ENCODE measurements around the gene KRTAP5-3. TPM values are rescaled to one million over a fixed set of nuclear protein-coding genes. Genes with fewer than 3 reads are reported as not detected.

Gene KRTAP5-3
- polyA plus RNA-seq (2013, experiment 1 of 2) = not detected
- not detected for polyA plus RNA-seq (2013, experiment 2 of 2)

- no peak within 1 kb of the TSS for H2BK120ac ChIP-seq (ENCODE audit: low read depth, low read length)
- H3K36me3 ChIP-seq (ENCODE audit: control insufficient read depth, insufficient read depth, low read length) = no peaks in the 10 kb centered on the region
- no CpG with 5 or more reads among the region's 4 CpGs for WGBS (ENCODE audit: extremely low coverage, insufficient coverage, low lambda C conversion rate)
- no peak within 1 kb of the TSS for H2BK5ac ChIP-seq (ENCODE audit: low read length)
- H4K8ac ChIP-seq (ENCODE audit: low read depth, low read length) = no peak within 1 kb of the TSS
- H3K4me3 ChIP-seq (ENCODE audit: low read length) = no peak within 1 kb of the TSS
- H2AK5ac ChIP-seq (ENCODE audit: low read length) = no peak within 1 kb of the TSS
- no peak within 1 kb of the TSS for H3K56ac ChIP-seq (ENCODE audit: low read length)
- H3K79me2 ChIP-seq (ENCODE audit: control insufficient read depth, insufficient read depth, low read length) = no peaks in the 10 kb centered on the region
- no peak within 1 kb of the TSS for H3K4me2 ChIP-seq (ENCODE audit: low read length)
- no peak within 1 kb of the TSS for H4K5ac ChIP-seq (ENCODE audit: low read length)
- H3K79me1 ChIP-seq (ENCODE audit: low read length) = no peaks in the 10 kb centered on the region
- H3K23ac ChIP-seq (ENCODE audit: low read length) = no peak within 1 kb of the TSS
- H2BK15ac ChIP-seq (replicated peaks; ENCODE audit: low read depth) = no peak within 1 kb of the TSS
- H3K18ac ChIP-seq (ENCODE audit: low read length) = no peak within 1 kb of the TSS
- no peaks in the 10 kb centered on the region for H3K4me1 ChIP-seq (ENCODE audit: control insufficient read depth, low read depth, low read length)
- DNase-seq = no peak
- H3K27me3 ChIP-seq (ENCODE audit: insufficient read depth, low read length, poor library complexity) = no peaks in the 10 kb centered on the region
- no peak within 1 kb of the TSS for H3K27ac ChIP-seq (ENCODE audit: low read depth, low read length)
- H3K4ac ChIP-seq (ENCODE audit: low read depth, low read length) = no peak within 1 kb of the TSS
- H3K9ac ChIP-seq (ENCODE audit: low read length) = no peak within 1 kb of the TSS
These were observed at the start of gene KRTAP5-3 for GRCh38 chr11:1608363-1608762. KRTAP5-3 (minus strand) TSS chr11:1608463; CDS start chr11:1608385, 78 bp downstream.

GRCh38 chr11:1656670-1657069 lies 48.4 kb upstream of the KRTAP5-3 start:
- H3K4me2 ChIP-seq (ENCODE audit: low read length) = no peak overlapping the region
- no peak overlapping the region for H3K27ac ChIP-seq (ENCODE audit: low read depth, low read length)
- H2BK5ac ChIP-seq (ENCODE audit: low read length) = no peak overlapping the region
- no peak overlapping the region for H3K9ac ChIP-seq (ENCODE audit: low read length)
- DNase-seq = no peak
- no peak overlapping the region for H4K5ac ChIP-seq (ENCODE audit: low read length)
- no peaks in the 10 kb centered on the region for H3K36me3 ChIP-seq (ENCODE audit: control insufficient read depth, insufficient read depth, low read length)
- no peak overlapping the region for H3K23ac ChIP-seq (ENCODE audit: low read length)
- H3K18ac ChIP-seq (ENCODE audit: low read length) = no peak overlapping the region
- H2BK15ac ChIP-seq (replicated peaks; ENCODE audit: low read depth) = no peak overlapping the region
- H3K56ac ChIP-seq (ENCODE audit: low read length) = no peak overlapping the region
- no peaks in the 10 kb centered on the region for H3K4me1 ChIP-seq (ENCODE audit: control insufficient read depth, low read depth, low read length)
- H3K4me3 ChIP-seq (ENCODE audit: low read length) = no peak overlapping the region
- H2AK5ac ChIP-seq (ENCODE audit: low read length) = no peak overlapping the region
- H2BK120ac ChIP-seq (ENCODE audit: low read depth, low read length) = no peak overlapping the region
- H3K79me1 ChIP-seq (ENCODE audit: low read length) = no peaks in the 10 kb centered on the region
- WGBS (ENCODE audit: extremely low coverage, insufficient coverage, low lambda C conversion rate) = no CpG with 5 or more reads among the region's 7 CpGs
- H3K27me3 ChIP-seq (ENCODE audit: insufficient read depth, low read length, poor library complexity) = no peaks in the 10 kb centered on the region
- no peak overlapping the region for H4K8ac ChIP-seq (ENCODE audit: low read depth, low read length)
- H3K79me2 ChIP-seq (ENCODE audit: control insufficient read depth, insufficient read depth, low read length) = no peaks in the 10 kb centered on the region
- no peak overlapping the region for H3K4ac ChIP-seq (ENCODE audit: low read depth, low read length)

- no CpG with 5 or more reads among the region's 9 CpGs for WGBS (ENCODE audit: extremely low coverage, insufficient coverage, low lambda C conversion rate)
These were observed 47.8 kb upstream of the KRTAP5-3 start for GRCh38 chr11:1656061-1656441.

GRCh38 chr11:1655168-1656060 lies 47.2 kb upstream of the KRTAP5-3 start:
- no peak overlapping the region for H3K4me2 ChIP-seq (ENCODE audit: low read length)
- no peaks in the 10 kb centered on the region for H3K27me3 ChIP-seq (ENCODE audit: insufficient read depth, low read length, poor library complexity)
- no peak overlapping the region for H3K4me3 ChIP-seq (ENCODE audit: low read length)
- H3K36me3 ChIP-seq (ENCODE audit: control insufficient read depth, insufficient read depth, low read length) = no peaks in the 10 kb centered on the region
- H3K23ac ChIP-seq (ENCODE audit: low read length) = no peak overlapping the region
- no peaks in the 10 kb centered on the region for H3K4me1 ChIP-seq (ENCODE audit: control insufficient read depth, low read depth, low read length)
- no peak overlapping the region for H4K8ac ChIP-seq (ENCODE audit: low read depth, low read length)
- H3K9ac ChIP-seq (ENCODE audit: low read length) = no peak overlapping the region
- H3K27ac ChIP-seq (ENCODE audit: low read depth, low read length) = no peak overlapping the region
- H4K5ac ChIP-seq (ENCODE audit: low read length) = no peak overlapping the region
- H3K79me1 ChIP-seq (ENCODE audit: low read length) = no peaks in the 10 kb centered on the region
- H3K18ac ChIP-seq (ENCODE audit: low read length) = no peak overlapping the region
- no peaks in the 10 kb centered on the region for H3K79me2 ChIP-seq (ENCODE audit: control insufficient read depth, insufficient read depth, low read length)
- no peak overlapping the region for H2BK5ac ChIP-seq (ENCODE audit: low read length)
- no peak overlapping the region for H2AK5ac ChIP-seq (ENCODE audit: low read length)
- no peak for DNase-seq
- no peak overlapping the region for H3K4ac ChIP-seq (ENCODE audit: low read depth, low read length)
- H2BK15ac ChIP-seq (replicated peaks; ENCODE audit: low read depth) = no peak overlapping the region
- no peak overlapping the region for H2BK120ac ChIP-seq (ENCODE audit: low read depth, low read length)
- WGBS (ENCODE audit: extremely low coverage, insufficient coverage, low lambda C conversion rate) = no CpG with 5 or more reads among the region's 26 CpGs
- H3K56ac ChIP-seq (ENCODE audit: low read length) = no peak overlapping the region

More at GRCh38 chr11:1656061-1656441, 47.8 kb upstream of the KRTAP5-3 start:
- no peak overlapping the region for H3K56ac ChIP-seq (ENCODE audit: low read length)
- H3K79me1 ChIP-seq (ENCODE audit: low read length) = no peaks in the 10 kb centered on the region
- H3K79me2 ChIP-seq (ENCODE audit: control insufficient read depth, insufficient read depth, low read length) = no peaks in the 10 kb centered on the region
- H4K5ac ChIP-seq (ENCODE audit: low read length) = no peak overlapping the region
- H3K27ac ChIP-seq (ENCODE audit: low read depth, low read length) = no peak overlapping the region
- H3K4me2 ChIP-seq (ENCODE audit: low read length) = no peak overlapping the region
- H3K4me3 ChIP-seq (ENCODE audit: low read length) = no peak overlapping the region
- DNase-seq = no peak
- H3K23ac ChIP-seq (ENCODE audit: low read length) = no peak overlapping the region
- H2AK5ac ChIP-seq (ENCODE audit: low read length) = no peak overlapping the region
- H3K9ac ChIP-seq (ENCODE audit: low read length) = no peak overlapping the region
- H3K18ac ChIP-seq (ENCODE audit: low read length) = no peak overlapping the region
- no peak overlapping the region for H2BK15ac ChIP-seq (replicated peaks; ENCODE audit: low read depth)
- no peaks in the 10 kb centered on the region for H3K27me3 ChIP-seq (ENCODE audit: insufficient read depth, low read length, poor library complexity)
- no peak overlapping the region for H3K4ac ChIP-seq (ENCODE audit: low read depth, low read length)
- no peak overlapping the region for H4K8ac ChIP-seq (ENCODE audit: low read depth, low read length)
- H3K36me3 ChIP-seq (ENCODE audit: control insufficient read depth, insufficient read depth, low read length) = no peaks in the 10 kb centered on the region
- H3K4me1 ChIP-seq (ENCODE audit: control insufficient read depth, low read depth, low read length) = no peaks in the 10 kb centered on the region
- H2BK120ac ChIP-seq (ENCODE audit: low read depth, low read length) = no peak overlapping the region
- H2BK5ac ChIP-seq (ENCODE audit: low read length) = no peak overlapping the region

- Histone ChIP-seq H3K23ac (ENCODE audit: low read length) (no peak overlapping the region), H4K8ac (ENCODE audit: low read depth, low read length) (no peak overlapping the region), H3K79me2 (ENCODE audit: control insufficient read depth, insufficient read depth, low read length) (no peaks in the 10 kb centered on the region), H3K4me1 (ENCODE audit: control insufficient read depth, low read depth, low read length) (no peaks in the 10 kb centered on the region), H3K18ac (ENCODE audit: low read length) (no peak overlapping the region), H3K36me3 (ENCODE audit: control insufficient read depth, insufficient read depth, low read length) (no peaks in the 10 kb centered on the region), H2AK5ac (ENCODE audit: low read length) (no peak overlapping the region), H3K56ac (ENCODE audit: low read length) (no peak overlapping the region), H4K5ac (ENCODE audit: low read length) (no peak overlapping the region), H3K27ac (ENCODE audit: low read depth, low read length) (no peak overlapping the region), H2BK15ac (replicated peaks; ENCODE audit: low read depth) (no peak overlapping the region), H3K4ac (ENCODE audit: low read depth, low read length) (no peak overlapping the region), H3K9ac (ENCODE audit: low read length) (no peak overlapping the region), H2BK120ac (ENCODE audit: low read depth, low read length) (no peak overlapping the region), H2BK5ac (ENCODE audit: low read length) (no peak overlapping the region), H3K27me3 (ENCODE audit: insufficient read depth, low read length, poor library complexity) (no peaks in the 10 kb centered on the region), H3K79me1 (ENCODE audit: low read length) (no peaks in the 10 kb centered on the region), H3K4me2 (ENCODE audit: low read length) (no peak overlapping the region), H3K4me3 (ENCODE audit: low read length) (no peak overlapping the region)
- no CpG with 5 or more reads among the region's 21 CpGs for WGBS (ENCODE audit: extremely low coverage, insufficient coverage, low lambda C conversion rate)
- DNase-seq = no peak
These were observed 46.3 kb upstream of the KRTAP5-3 start for GRCh38 chr11:1654388-1655167.

Data from mesendoderm (in vitro differentiated cells).